ENCODE data around the gene EIF2B2. TPM values are rescaled to one million over a fixed set of nuclear protein-coding genes. Genes with fewer than 3 reads are reported as not detected.

The EIF2B2 gene
- total and polyA plus RNA-seq, 4 donors: 19.6 to 45.2 (median 35.0) TPM

GRCh38 chr14:75023108-75023507 lies 20.4 kb downstream of the EIF2B2 start:
- no peaks in the 10 kb centered on the region for H3K4me1 ChIP-seq (ENCODE audit: control insufficient read depth in 5 of 5, insufficient read depth in 5 of 5, low read length in 5 of 5)
- no peak for TF ChIP-seq CTCF (IDR thresholded peaks at IDR 0.05; ENCODE audit: control extremely low read depth, extremely low read depth)
- H3K27me3 ChIP-seq (ENCODE audit: control insufficient read depth in 3 of 3, insufficient read depth in 3 of 3, low read length in 2 of 3): no peaks in the 10 kb centered on the region
- no peak overlapping the region for H3K9ac ChIP-seq (ENCODE audit: insufficient read depth in 1 of 2, low read length in 2 of 2)
- 89 to 94% methylated on average over 1 of the region's 1 CpG for WGBS, 2 donors
- H3K36me3 ChIP-seq (ENCODE audit: control insufficient read depth in 4 of 4, insufficient read depth in 4 of 4, low read length in 4 of 4): peaks cover 10 to 50% (median 16%) of the 10 kb centered on the region in 4 donors
- DNase-seq (no peak), ATAC-seq (ENCODE audit: insufficient read depth, low FRiP score) (no peak)
- no peaks in the 10 kb centered on the region for H3K9me3 ChIP-seq (ENCODE audit: control insufficient read depth in 4 of 4, insufficient read depth in 3 of 4, low read length in 3 of 4)
- no peak overlapping the region for H3K4me3 ChIP-seq
- H3K27ac ChIP-seq (ENCODE audit: low read depth in 1 of 2, low read length in 1 of 2): no peak overlapping the region

GRCh38 chr14:75025082-75025481 lies 22.4 kb downstream of the EIF2B2 start:
- 34 to 45% methylated on average over 4 of the region's 4 CpGs for WGBS, 2 donors
- no peak for DNase-seq
- peak overlapping the region in 1 of 2 donors; percentile 17 for H3K27ac ChIP-seq (ENCODE audit: low read depth in 1 of 2, low read length in 1 of 2)
- peak; percentile 27 for ATAC-seq (ENCODE audit: insufficient read depth, low FRiP score)
- H3K27me3 ChIP-seq (ENCODE audit: control insufficient read depth in 3 of 3, insufficient read depth in 3 of 3, low read length in 2 of 3): no peaks in the 10 kb centered on the region
- H3K9me3 ChIP-seq (ENCODE audit: control insufficient read depth in 4 of 4, insufficient read depth in 3 of 4, low read length in 3 of 4): no peaks in the 10 kb centered on the region
- H3K36me3 ChIP-seq (ENCODE audit: control insufficient read depth in 4 of 4, insufficient read depth in 4 of 4, low read length in 4 of 4): peaks cover 9 to 50% (median 13%) of the 10 kb centered on the region in 4 donors
- TF ChIP-seq CTCF (IDR thresholded peaks at IDR 0.05; ENCODE audit: control extremely low read depth, extremely low read depth): no peak
- no peak overlapping the region for H3K9ac ChIP-seq (ENCODE audit: insufficient read depth in 1 of 2, low read length in 2 of 2)
- no peak overlapping the region for H3K4me3 ChIP-seq
- H3K4me1 ChIP-seq (ENCODE audit: control insufficient read depth in 5 of 5, insufficient read depth in 5 of 5, low read length in 5 of 5): no peaks in the 10 kb centered on the region

GRCh38 chr14:75025876-75026275 lies 23.2 kb downstream of the EIF2B2 start:
- no peak for ATAC-seq (ENCODE audit: insufficient read depth, low FRiP score)
- Histone ChIP-seq H3K27ac (ENCODE audit: low read depth in 1 of 2, low read length in 1 of 2) (peak overlapping the region in 1 of 2 donors; percentile 35), H3K27me3 (ENCODE audit: control insufficient read depth in 3 of 3, insufficient read depth in 3 of 3, low read length in 2 of 3) (no peaks in the 10 kb centered on the region), H3K36me3 (ENCODE audit: control insufficient read depth in 4 of 4, insufficient read depth in 4 of 4, low read length in 4 of 4) (peaks cover 9 to 52% (median 13%) of the 10 kb centered on the region in 4 donors), H3K9ac (ENCODE audit: insufficient read depth in 1 of 2, low read length in 2 of 2) (no peak overlapping the region), H3K4me1 (ENCODE audit: control insufficient read depth in 5 of 5, insufficient read depth in 5 of 5, low read length in 5 of 5) (no peaks in the 10 kb centered on the region), H3K4me3 (no peak overlapping the region), H3K9me3 (ENCODE audit: control insufficient read depth in 4 of 4, insufficient read depth in 3 of 4, low read length in 3 of 4) (no peaks in the 10 kb centered on the region)
- no peak for TF ChIP-seq CTCF (IDR thresholded peaks at IDR 0.05; ENCODE audit: control extremely low read depth, extremely low read depth)
- no peak for DNase-seq
- 90 to 96% methylated on average over 2 of the region's 2 CpGs for WGBS, 2 donors

GRCh38 chr14:75030147-75030546 lies 27.4 kb downstream of the EIF2B2 start:
- no peak for ATAC-seq (ENCODE audit: insufficient read depth, low FRiP score)

More at GRCh38 chr14:75030147-75030546, 27.4 kb downstream of the EIF2B2 start:
- no peak overlapping the region for H3K27ac ChIP-seq (ENCODE audit: low read depth in 1 of 2, low read length in 1 of 2)
- no peaks in the 10 kb centered on the region for H3K27me3 ChIP-seq (ENCODE audit: control insufficient read depth in 3 of 3, insufficient read depth in 3 of 3, low read length in 2 of 3)
- H3K9me3 ChIP-seq (ENCODE audit: control insufficient read depth in 4 of 4, insufficient read depth in 3 of 4, low read length in 3 of 4): no peaks in the 10 kb centered on the region
- WGBS, 2 donors: 0% methylated on average over 1 of the region's 1 CpG
- H3K9ac ChIP-seq (ENCODE audit: insufficient read depth in 1 of 2, low read length in 2 of 2): no peak overlapping the region
- H3K36me3 ChIP-seq (ENCODE audit: control insufficient read depth in 4 of 4, insufficient read depth in 4 of 4, low read length in 4 of 4): peaks cover 16 to 52% (median 20%) of the 10 kb centered on the region in 4 donors
- H3K4me1 ChIP-seq (ENCODE audit: control insufficient read depth in 5 of 5, insufficient read depth in 5 of 5, low read length in 5 of 5): no peaks in the 10 kb centered on the region
- no peak overlapping the region for H3K4me3 ChIP-seq
- DNase-seq: no peak
- no peak for TF ChIP-seq CTCF (IDR thresholded peaks at IDR 0.05; ENCODE audit: control extremely low read depth, extremely low read depth)

Measured in lung (tissue), 12 donors.